ENCODE data around the gene FFAR4.

The FFAR4 gene

GRCh38 chr10:93573051-93573909 lies 6.8 kb downstream of the FFAR4 start:
- TF ChIP-seq ZNF274 (IDR thresholded peaks at IDR 0.05; ENCODE audit: low read depth, low read length), result no peak
- TF ChIP-seq YY1 (IDR thresholded peaks at IDR 0.05; ENCODE audit: insufficient read depth, insufficient read length), result no peak
- TF ChIP-seq SUZ12 (IDR thresholded peaks at IDR 0.05; ENCODE audit: extremely low read depth, insufficient read depth, insufficient read length), result no peak
- Histone ChIP-seq H3K27me3 (ENCODE audit: insufficient read depth, insufficient read length) (peaks cover 27% of the 10 kb centered on the region), H3K9ac (ENCODE audit: insufficient read length, low read depth) (no peak overlapping the region), H3K4me1 (ENCODE audit: insufficient read depth, insufficient read length) (no peaks in the 10 kb centered on the region), H3K9me3 (ENCODE audit: insufficient read depth, low read length) (no peaks in the 10 kb centered on the region), H3K36me3 (ENCODE audit: insufficient read depth, insufficient read length, low read length) (no peaks in the 10 kb centered on the region), H3K4me3 (ENCODE audit: insufficient read length, low read depth) (no peak overlapping the region)
- no peak for DNase-seq (ENCODE audit: low read depth, low spot score)

DNA sequence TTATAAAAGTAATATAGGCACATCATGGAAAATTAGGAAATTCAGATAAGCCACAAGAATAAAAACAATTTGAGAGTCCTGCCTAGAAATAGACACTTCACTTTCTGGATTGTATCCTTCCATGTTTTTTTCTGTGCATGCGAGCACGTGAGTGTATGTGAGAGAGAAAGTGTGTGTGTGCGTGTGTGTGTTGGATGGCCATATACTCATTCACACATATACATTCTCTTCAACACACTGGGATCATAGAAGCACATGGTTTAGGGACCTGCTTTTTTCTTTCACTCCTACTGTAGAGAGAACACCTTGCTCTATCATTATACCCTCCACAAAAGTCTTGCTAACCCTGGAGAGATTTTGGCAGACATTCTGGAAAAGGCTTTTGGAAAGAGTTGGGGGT lies 7.5 kb downstream of the FFAR4 start:
- Histone ChIP-seq H3K4me3 (ENCODE audit: insufficient read length, low read depth) (no peak overlapping the region), H3K36me3 (ENCODE audit: insufficient read depth, insufficient read length, low read length) (no peaks in the 10 kb centered on the region), H3K9ac (ENCODE audit: insufficient read length, low read depth) (no peak overlapping the region), H3K9me3 (ENCODE audit: insufficient read depth, low read length) (no peaks in the 10 kb centered on the region), H3K27me3 (ENCODE audit: insufficient read depth, insufficient read length) (peaks cover 21% of the 10 kb centered on the region), H3K4me1 (ENCODE audit: insufficient read depth, insufficient read length) (no peaks in the 10 kb centered on the region)
- DNase-seq (ENCODE audit: low read depth, low spot score), result no peak
- TF ChIP-seq ZNF274 (IDR thresholded peaks at IDR 0.05; ENCODE audit: low read depth, low read length) (no peak), YY1 (IDR thresholded peaks at IDR 0.05; ENCODE audit: insufficient read depth, insufficient read length) (no peak), SUZ12 (IDR thresholded peaks at IDR 0.05; ENCODE audit: extremely low read depth, insufficient read depth, insufficient read length) (no peak)

GRCh38 chr10:93576888-93577287 lies 10.4 kb downstream of the FFAR4 start:
- Histone ChIP-seq H3K4me1 (ENCODE audit: insufficient read depth, insufficient read length) (no peaks in the 10 kb centered on the region), H3K9me3 (ENCODE audit: insufficient read depth, low read length) (no peaks in the 10 kb centered on the region), H3K36me3 (ENCODE audit: insufficient read depth, insufficient read length, low read length) (no peaks in the 10 kb centered on the region), H3K27me3 (ENCODE audit: insufficient read depth, insufficient read length) (peaks cover 3% of the 10 kb centered on the region), H3K4me3 (ENCODE audit: insufficient read length, low read depth) (no peak overlapping the region), H3K9ac (ENCODE audit: insufficient read length, low read depth) (no peak overlapping the region)
- TF ChIP-seq ZNF274 (IDR thresholded peaks at IDR 0.05; ENCODE audit: low read depth, low read length), result no peak
- no peak for TF ChIP-seq YY1 (IDR thresholded peaks at IDR 0.05; ENCODE audit: insufficient read depth, insufficient read length)
- no peak for TF ChIP-seq SUZ12 (IDR thresholded peaks at IDR 0.05; ENCODE audit: extremely low read depth, insufficient read depth, insufficient read length)
- no peak for DNase-seq (ENCODE audit: low read depth, low spot score)

DNA sequence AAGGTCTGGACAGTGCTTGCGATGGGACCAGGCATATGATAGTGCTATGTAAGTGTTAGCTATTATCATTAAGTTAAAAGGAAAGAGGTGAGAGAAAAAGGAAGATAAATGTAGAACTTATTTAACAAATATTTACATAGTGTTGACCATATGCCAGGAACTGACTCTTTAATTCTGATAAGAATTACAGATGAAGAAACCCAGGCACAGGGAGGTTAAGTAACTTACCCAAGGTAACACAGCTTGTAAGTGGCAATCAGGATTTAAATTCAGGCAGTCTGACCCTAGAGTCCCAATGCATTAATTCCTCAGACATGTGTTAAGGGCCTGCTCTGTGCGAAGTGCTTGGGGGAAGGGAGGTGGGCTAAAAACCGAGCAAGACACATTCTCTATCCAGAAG lies 11.1 kb downstream of the FFAR4 start:
- no peak for DNase-seq (ENCODE audit: low read depth, low spot score)
- Histone ChIP-seq H3K4me1 (ENCODE audit: insufficient read depth, insufficient read length) (no peaks in the 10 kb centered on the region), H3K9me3 (ENCODE audit: insufficient read depth, low read length) (no peaks in the 10 kb centered on the region), H3K9ac (ENCODE audit: insufficient read length, low read depth) (no peak overlapping the region), H3K4me3 (ENCODE audit: insufficient read length, low read depth) (no peak overlapping the region), H3K36me3 (ENCODE audit: insufficient read depth, insufficient read length, low read length) (no peaks in the 10 kb centered on the region), H3K27me3 (ENCODE audit: insufficient read depth, insufficient read length) (no peaks in the 10 kb centered on the region)
- TF ChIP-seq ZNF274 (IDR thresholded peaks at IDR 0.05; ENCODE audit: low read depth, low read length), result no peak
- TF ChIP-seq YY1 (IDR thresholded peaks at IDR 0.05; ENCODE audit: insufficient read depth, insufficient read length), result no peak
- no peak for TF ChIP-seq SUZ12 (IDR thresholded peaks at IDR 0.05; ENCODE audit: extremely low read depth, insufficient read depth, insufficient read length)

GRCh38 chr10:93579089-93579488 lies 12.6 kb downstream of the FFAR4 start:
- DNase-seq (ENCODE audit: low read depth, low spot score), result no peak

DNA sequence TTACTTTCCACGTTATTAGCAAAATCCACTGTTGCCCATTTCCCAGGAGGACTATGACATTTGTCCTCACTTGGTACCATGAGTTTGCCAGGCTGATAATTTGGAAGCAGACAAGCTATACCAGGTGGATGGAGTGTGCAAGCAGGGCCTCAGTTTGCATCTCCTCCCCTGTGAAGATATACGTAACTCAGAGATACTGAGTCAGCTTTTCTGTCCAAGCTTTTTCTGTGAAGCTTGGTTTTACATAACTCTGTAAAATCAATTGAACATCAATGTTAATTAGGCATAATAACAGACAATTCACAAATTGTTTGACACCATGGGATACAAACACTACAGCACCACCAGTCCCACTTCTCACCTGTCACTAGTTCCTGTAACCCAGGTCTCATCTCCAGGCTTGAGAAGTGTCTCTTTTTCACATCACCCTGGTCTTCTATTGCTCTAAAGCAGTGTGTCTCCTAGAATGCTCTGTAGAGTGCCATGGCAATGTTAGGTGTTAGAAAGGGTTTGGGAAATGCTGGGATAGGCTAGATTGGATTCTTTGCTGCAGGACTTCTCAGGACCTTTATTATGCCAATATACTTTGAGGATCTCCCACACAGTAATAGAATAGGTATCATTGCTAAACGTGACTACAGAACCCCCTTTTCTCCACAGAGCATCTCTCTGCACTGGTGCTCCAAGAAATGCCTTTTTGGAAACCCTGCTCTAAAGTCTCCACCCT lies 13.7 kb downstream of the FFAR4 start:
- TF ChIP-seq SUZ12 (IDR thresholded peaks at IDR 0.05; ENCODE audit: extremely low read depth, insufficient read depth, insufficient read length) (no peak), ZNF274 (IDR thresholded peaks at IDR 0.05; ENCODE audit: low read depth, low read length) (no peak), YY1 (IDR thresholded peaks at IDR 0.05; ENCODE audit: insufficient read depth, insufficient read length) (no peak)
- DNase-seq (ENCODE audit: low read depth, low spot score), result no peak
- Histone ChIP-seq H3K36me3 (ENCODE audit: insufficient read depth, insufficient read length, low read length) (no peaks in the 10 kb centered on the region), H3K9me3 (ENCODE audit: insufficient read depth, low read length) (no peaks in the 10 kb centered on the region), H3K27me3 (ENCODE audit: insufficient read depth, insufficient read length) (no peaks in the 10 kb centered on the region), H3K9ac (ENCODE audit: insufficient read length, low read depth) (no peak overlapping the region), H3K4me1 (ENCODE audit: insufficient read depth, insufficient read length) (no peaks in the 10 kb centered on the region), H3K4me3 (ENCODE audit: insufficient read length, low read depth) (no peak overlapping the region)

More at GRCh38 chr10:93579089-93579488, 12.6 kb downstream of the FFAR4 start:
- H3K4me3 ChIP-seq (ENCODE audit: insufficient read length, low read depth), result no peak overlapping the region
- no peaks in the 10 kb centered on the region for H3K9me3 ChIP-seq (ENCODE audit: insufficient read depth, low read length)
- no peaks in the 10 kb centered on the region for H3K36me3 ChIP-seq (ENCODE audit: insufficient read depth, insufficient read length, low read length)
- TF ChIP-seq ZNF274 (IDR thresholded peaks at IDR 0.05; ENCODE audit: low read depth, low read length), result no peak
- no peak for TF ChIP-seq SUZ12 (IDR thresholded peaks at IDR 0.05; ENCODE audit: extremely low read depth, insufficient read depth, insufficient read length)
- no peak for TF ChIP-seq YY1 (IDR thresholded peaks at IDR 0.05; ENCODE audit: insufficient read depth, insufficient read length)
- H3K27me3 ChIP-seq (ENCODE audit: insufficient read depth, insufficient read length), result no peaks in the 10 kb centered on the region
- no peaks in the 10 kb centered on the region for H3K4me1 ChIP-seq (ENCODE audit: insufficient read depth, insufficient read length)
- H3K9ac ChIP-seq (ENCODE audit: insufficient read length, low read depth), result no peak overlapping the region

GRCh38 chr10:93580828-93581227 lies 14.4 kb downstream of the FFAR4 start:
- H3K4me3 ChIP-seq (ENCODE audit: insufficient read length, low read depth), result no peak overlapping the region
- no peaks in the 10 kb centered on the region for H3K4me1 ChIP-seq (ENCODE audit: insufficient read depth, insufficient read length)
- H3K9me3 ChIP-seq (ENCODE audit: insufficient read depth, low read length), result no peaks in the 10 kb centered on the region
- H3K9ac ChIP-seq (ENCODE audit: insufficient read length, low read depth), result no peak overlapping the region
- no peak for TF ChIP-seq YY1 (IDR thresholded peaks at IDR 0.05; ENCODE audit: insufficient read depth, insufficient read length)
- TF ChIP-seq ZNF274 (IDR thresholded peaks at IDR 0.05; ENCODE audit: low read depth, low read length), result no peak
- no peak for TF ChIP-seq SUZ12 (IDR thresholded peaks at IDR 0.05; ENCODE audit: extremely low read depth, insufficient read depth, insufficient read length)
- H3K36me3 ChIP-seq (ENCODE audit: insufficient read depth, insufficient read length, low read length), result no peaks in the 10 kb centered on the region
- H3K27me3 ChIP-seq (ENCODE audit: insufficient read depth, insufficient read length), result no peaks in the 10 kb centered on the region
- DNase-seq (ENCODE audit: low read depth, low spot score), result peak; percentile 55

All from NT2/D1 (cell line).